Astrocyte (in vitro differentiated cells and primary cell): ENCODE data around the gene GRIK3.

Experiments used
- CTCF ChIP-seq: IDR thresholded peaks from 2 replicates; pipeline ENCODE4 v1.5.1; 2011; ENCODE audit warnings: low read depth, mild to moderate bottlenecking, inconsistent platforms, low read length, moderate library complexity; ENCODE audit not compliant: insufficient read depth
- EZH2 ChIP-seq: IDR thresholded peaks from 2 replicates; pipeline ENCODE4 v1.6.1; 2012; ENCODE audit warnings: mild to moderate bottlenecking, low read length, inconsistent platforms; ENCODE audit not compliant: insufficient read depth

- no peak for TF ChIP-seq CTCF
- TF ChIP-seq EZH2 = no peak
Observed at GRCh38 chr1:36864823-36865601, 169.3 kb downstream of the GRIK3 start.
